AG08395 (cell line): ENCODE data around the gene EFS.
A peak's percentile ranks its signal among the peaks of the same experiment; 100 is the strongest.
"Not testable (repeated sequence)": the region's sequence is repeated elsewhere in the genome, so short reads cannot be mapped to it uniquely, and the experiment has no call there.

Source experiments
- DNase-seq: peaks from one replicate; pipeline ENCODE4 v3.0.0; 2012; ENCODE audit warnings: mixed read lengths, low spot score

The EFS gene

DNA sequence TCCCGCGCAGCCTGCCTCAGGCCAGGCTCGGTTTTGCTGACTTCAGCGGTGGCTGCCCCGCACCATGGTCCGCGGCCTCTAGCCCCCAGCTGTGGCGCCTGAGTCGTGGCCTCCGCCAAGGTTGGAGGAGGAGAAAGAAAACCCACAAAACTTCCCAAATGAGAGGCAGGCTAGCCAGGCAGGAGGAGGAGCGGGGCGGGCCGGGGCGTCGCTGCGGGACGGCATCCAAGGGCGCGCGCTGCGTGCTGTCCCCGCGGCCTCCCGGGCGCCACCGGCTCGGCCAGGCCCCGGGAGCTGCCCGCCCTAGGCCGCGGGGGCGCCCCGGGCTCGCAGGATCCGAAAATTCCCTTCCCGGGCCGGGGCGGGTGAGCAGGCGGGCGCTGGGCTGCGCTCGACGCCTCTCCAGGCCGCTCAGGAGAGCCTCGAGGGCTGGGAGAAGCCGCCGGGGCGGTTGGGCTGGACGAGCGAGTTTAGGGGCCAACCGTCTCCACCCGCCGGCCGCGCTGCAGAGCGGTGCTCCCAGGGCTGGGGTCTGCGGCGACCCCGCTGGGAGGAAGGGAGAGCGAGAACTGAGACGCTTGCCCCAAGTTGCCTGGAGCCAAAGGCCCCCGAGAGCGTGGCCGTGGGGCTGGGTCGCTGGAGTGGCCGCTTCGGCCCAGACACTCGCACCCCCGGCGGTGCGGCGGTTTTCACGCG is at the start of gene EFS:
TSS of gene EFS (minus strand) at position 137 of the 696 bp plus-strand sequence. CDS start 147 bp downstream, outside the sequence.
- peak; percentile 69 for DNase-seq

GRCh38 chr14:23414254-23414653 is 49.3 kb upstream of the EFS start:
- DNase-seq, result no peak

- no peak for DNase-seq
Observed at GRCh38 chr14:23413681-23414080, 48.7 kb upstream of the EFS start.

- no peak for DNase-seq
Observed at GRCh38 chr14:23411563-23412525, 46.9 kb upstream of the EFS start.

DNA sequence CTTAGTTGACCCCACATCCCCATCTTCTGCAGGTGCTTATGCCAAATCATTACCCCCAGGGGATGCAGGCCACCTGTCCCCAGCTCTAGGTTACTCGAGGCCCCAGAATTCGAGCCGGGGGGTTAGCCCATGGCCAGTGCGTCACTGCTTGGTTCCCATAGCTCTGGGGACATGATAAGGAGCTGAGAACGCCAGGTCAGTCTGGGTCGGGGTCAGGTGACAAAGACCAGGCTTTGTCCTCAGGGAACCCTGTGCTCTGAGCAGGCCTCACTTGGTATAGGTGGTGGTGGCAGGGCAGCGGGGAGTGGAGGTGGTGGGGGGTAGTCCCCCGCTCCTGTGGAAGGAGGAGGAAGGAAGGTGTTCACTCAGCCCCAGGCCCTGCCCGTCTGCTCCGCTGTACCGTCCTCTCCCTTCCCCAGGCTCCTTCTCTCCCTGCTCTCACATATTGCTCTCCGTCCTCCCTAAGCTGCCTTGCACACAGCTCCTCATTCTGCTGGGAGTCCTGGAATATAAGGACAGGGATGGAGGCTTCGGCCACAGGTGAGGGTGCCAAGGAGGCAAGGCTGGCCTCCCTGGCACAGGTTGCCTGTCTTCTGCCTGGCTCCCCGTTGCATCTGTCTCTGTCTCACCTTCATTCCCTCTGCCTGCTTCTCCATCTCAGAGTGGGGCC is 45.1 kb upstream of the EFS start:
- DNase-seq, result no peak

GRCh38 chr14:23409475-23409874 is 44.5 kb upstream of the EFS start:
- no peak for DNase-seq

DNA sequence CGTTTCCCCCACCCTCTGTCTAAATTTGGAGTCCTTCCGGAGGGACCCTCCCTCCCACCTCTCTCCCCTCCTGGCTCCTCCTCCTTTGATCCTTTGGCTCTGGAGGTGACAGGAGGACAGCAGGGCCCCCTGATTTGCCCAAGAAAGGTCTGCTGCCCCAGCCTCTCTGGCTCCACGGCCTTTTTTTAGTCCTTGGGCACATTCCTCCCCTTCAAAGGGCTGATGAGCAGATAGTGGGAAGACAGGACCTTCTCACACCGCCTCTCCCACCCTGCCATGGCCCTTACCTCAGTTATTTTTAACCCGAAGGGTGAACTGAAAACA is 43.3 kb upstream of the EFS start:
- no peak for DNase-seq

DNA sequence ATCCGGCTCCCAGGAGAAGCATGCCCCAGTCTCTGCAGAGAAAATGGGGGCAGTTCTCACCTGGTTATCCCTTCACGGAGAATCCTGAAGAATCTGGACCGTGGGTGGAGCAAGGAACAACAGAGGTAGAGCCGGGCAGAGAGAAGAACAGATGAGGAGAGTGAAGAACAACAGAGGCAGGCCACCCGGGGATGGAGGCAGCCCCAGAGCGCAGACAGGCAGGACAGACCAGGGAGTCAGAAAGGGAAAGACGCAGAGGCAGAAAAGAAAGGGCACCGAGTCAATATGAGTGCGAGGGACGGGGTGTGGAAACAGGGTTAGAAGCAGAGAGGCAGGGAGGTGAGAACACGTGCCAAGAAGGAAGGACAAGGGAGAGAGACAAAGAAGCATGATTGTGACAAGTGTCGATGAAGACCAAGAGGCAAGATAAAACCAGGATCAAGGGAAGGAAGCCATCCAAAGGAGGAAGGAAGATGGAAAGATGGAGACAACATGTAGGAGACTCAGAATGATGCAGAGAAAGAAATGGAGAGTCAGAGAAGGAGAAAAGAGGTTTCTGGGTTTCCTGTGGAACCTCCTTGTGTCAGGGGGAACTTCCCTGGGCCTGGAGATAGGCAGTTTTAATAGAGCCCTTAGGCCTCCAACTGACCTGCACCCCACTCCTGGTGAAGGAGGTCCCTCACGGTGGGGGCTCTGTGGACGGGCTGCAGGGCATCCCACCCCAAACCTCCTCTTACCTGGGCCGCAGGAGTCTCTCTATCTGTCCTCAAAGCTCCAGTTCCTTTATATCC is 42.7 kb upstream of the EFS start, which contains the start of gene MYH6:
TSS of gene MYH6 (minus strand) at position 758 of the 791 bp plus-strand sequence. CDS start 1,050 bp downstream, outside the sequence.
- DNase-seq, result no peak

- no peak for DNase-seq
Observed at GRCh38 chr14:23406725-23407355, 41.9 kb upstream of the EFS start.

GRCh38 chr14:23406244-23406643 is 41.3 kb upstream of the EFS start:
- DNase-seq, result no peak

GRCh38 chr14:23405516-23406025 is 40.6 kb upstream of the EFS start:
- no peak for DNase-seq

DNA sequence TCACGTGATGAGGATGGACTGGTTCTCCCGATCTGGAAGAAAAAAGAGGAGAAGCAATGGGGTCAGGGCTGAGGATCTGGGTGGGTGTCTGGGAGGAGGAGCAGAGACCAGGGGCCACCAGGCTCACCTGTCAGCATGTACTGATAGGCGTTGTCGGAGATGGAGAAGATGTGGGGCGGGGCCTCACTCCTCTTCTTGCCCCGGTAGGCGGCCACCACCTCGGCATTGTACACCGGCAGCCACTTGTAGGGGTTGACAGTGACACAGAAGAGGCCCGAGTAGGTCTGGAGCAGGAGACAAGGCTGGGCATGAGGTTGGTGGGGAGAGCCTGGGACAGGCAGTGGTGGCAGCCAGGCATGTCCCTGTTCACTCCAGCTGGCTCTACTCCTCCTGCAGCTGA is 40.1 kb upstream of the EFS start:
- no peak for DNase-seq

GRCh38 chr14:23404331-23404900 is 39.4 kb upstream of the EFS start:
- no peak for DNase-seq

- DNase-seq, result no peak
Observed at GRCh38 chr14:23403908-23404307, 38.9 kb upstream of the EFS start.

DNA sequence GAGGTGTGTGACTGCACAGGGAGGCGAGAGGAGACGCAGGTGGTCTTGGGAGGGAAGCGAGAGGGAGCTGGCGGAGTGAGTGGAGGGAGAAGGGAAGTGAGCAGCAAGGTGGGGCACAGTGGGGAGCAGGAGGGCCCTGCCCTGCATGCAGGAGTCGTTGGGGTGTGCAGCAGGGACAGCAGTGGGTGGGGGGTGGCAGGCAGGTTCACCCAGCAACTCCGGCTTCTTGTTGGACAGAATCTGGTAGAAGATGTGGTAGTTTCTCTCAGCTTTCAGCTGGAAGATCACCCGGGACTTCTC is 38.1 kb upstream of the EFS start:
- DNase-seq, result no peak

DNA sequence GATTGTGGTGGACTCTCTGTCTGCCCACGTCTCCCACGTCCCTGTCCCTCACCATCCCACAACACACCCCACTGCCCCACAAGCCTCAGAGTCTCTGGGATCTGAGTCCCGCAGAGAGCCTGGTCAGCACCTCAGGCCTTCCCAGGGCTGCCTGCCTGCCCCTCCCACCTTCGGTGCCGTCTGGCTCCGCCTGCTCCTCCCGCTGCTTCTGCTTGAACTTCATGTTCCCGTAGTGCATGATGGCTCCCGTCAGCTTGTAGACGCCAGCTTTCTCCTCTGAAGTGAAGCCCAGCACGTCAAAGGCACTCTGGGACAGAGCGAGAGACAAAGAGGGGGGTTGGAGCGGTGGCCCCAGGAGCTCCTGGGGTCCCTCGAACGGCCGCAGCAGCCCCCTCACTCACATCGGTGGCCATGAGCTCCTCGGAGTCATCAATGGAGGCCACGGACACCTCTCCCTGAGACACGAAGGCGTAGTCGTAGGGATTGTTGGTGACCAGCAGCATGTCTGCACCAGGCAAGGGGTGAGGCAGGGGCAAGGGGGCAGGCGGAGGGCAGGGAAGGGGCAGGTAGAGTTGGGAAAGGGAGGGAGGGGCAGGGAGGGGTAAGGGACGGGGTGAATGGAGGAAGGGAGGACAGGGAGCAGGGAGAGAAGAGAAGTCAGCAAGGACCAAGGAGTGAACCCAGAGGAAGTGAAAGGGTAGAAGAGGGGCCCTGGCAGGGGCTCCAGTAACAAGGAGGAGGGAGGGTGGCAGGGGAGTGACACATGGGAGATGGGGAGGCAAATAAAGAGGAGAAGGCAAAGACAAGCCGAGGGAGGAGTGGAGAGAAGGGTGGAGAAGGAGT is 37.5 kb upstream of the EFS start:
- DNase-seq, result no peak

- DNase-seq, result no peak
Observed at GRCh38 chr14:23401291-23401690, 36.3 kb upstream of the EFS start.

DNA sequence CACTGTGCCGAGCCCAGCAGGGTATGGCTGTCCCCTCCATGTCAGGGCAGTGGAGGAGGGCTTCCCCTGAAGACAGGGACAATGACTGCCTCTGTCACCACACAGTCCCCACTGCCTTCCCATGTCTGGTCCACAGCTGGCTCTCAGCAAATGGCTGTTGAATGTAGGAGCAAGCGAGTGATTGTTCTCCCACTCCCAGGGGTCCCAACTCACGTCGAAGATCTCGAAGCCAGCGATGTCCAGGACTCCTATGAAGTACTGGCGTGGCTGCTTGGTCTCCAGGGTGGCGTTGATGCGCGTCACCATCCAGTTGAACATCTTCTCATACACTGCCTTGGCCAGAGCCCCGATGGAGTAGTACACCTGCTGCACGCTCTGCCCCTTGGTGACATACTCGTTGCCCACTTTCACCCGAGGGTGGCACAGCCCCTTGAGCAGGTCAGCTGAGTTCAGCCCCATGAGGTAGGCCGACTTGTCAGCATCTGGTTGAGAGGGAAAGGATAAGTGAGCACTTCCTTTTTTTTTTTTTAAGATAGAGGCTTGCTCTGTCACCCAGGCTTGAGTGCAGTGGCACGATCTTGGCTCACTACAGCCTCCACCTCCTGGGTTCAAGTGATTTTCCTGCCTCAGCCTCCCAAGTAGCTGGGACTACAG is 35.7 kb upstream of the EFS start:
- DNase-seq, result not testable (repeated sequence)

DNA sequence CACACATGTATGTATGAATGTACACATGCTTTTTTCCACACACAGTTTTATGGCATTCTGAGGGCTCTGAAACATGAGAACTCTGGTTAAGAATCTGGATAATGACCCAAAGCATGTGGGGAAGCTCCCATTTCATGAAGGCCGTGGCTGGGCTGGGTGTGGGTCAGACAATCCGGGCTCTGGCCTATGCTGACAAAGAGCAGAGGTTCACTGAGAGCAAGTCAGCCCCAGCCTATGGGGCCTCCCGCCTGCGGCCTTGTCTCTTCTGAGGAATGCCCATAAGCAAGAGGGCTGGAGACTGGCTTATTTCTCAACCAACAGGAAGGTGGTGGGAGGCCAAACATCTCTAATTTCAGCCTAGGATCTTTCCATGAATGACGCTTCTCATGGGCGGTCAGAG is 34.6 kb upstream of the EFS start:
- DNase-seq, result no peak

GRCh38 chr14:23399136-23399535 is 34.2 kb upstream of the EFS start:
- no peak for DNase-seq
